H1 (cell line): ENCODE data around the gene RIT2. TPM values are rescaled to one million over a fixed set of nuclear protein-coding genes. Genes with fewer than 3 reads are reported as not detected.

Experiments
- CTCF ChIA-PET: fragments of 300-600 bp; sonication (Branson Sonifier 250); formaldehyde crosslinking; loops from one replicate; lab custom pipeline; 2021; ENCODE audit not compliant: partially characterized antibody; lab: Charles Lee
- POLR2A ChIA-PET: fragments of 300-600 bp; sonication (Branson Sonifier 250); formaldehyde crosslinking; loops from one replicate; lab custom pipeline; 2021; ENCODE audit warnings: inconsistent platforms; ENCODE audit not compliant: partially characterized antibody; lab: Charles Lee
- DNase-seq, 2 experiments: peaks; one replicate each; pipeline versions ENCODE4 v3.0.0 to v3.0.0-alpha.2; 2010 to 2022; ENCODE audit warnings: low spot score in 2 of 2, low read depth in 1 of 2, mixed read lengths in 1 of 2
- FAIRE-seq: peaks from 2 replicates; lab custom pipeline; 2011; peaks lifted over from hg19 to GRCh38; lab: Jason Lieb, UNC
- H2AFZ ChIP-seq: 2 replicates; pipeline ENCODE4 v1.8.1; 2012; ENCODE audit warnings: low read length, inconsistent platforms
- H2AK5ac ChIP-seq: 2 replicates; pipeline ENCODE4 v1.6.1; 2013; ENCODE audit warnings: low read depth, low read length
- H2BK120ac ChIP-seq: replicated peaks from 2 replicates; pipeline ENCODE3; 2013; ENCODE audit warnings: low read depth, low read length, inconsistent platforms
- H2BK12ac ChIP-seq: 2 replicates; pipeline ENCODE4 v1.6.1; 2013; ENCODE audit warnings: low read depth, low read length
- H2BK15ac ChIP-seq: 2 replicates; pipeline ENCODE4 v1.6.1; 2013; ENCODE audit warnings: low read length
- H2BK20ac ChIP-seq: 2 replicates; pipeline ENCODE4 v1.6.1; 2013; ENCODE audit warnings: low read length
- H2BK5ac ChIP-seq: 2 replicates; pipeline ENCODE4 v1.6.1; 2013; ENCODE audit warnings: low read depth, low read length
- H3K14ac ChIP-seq: 2 replicates; pipeline ENCODE4 v1.6.1; 2013; ENCODE audit warnings: inconsistent platforms; ENCODE audit not compliant: insufficient read length
- H3K18ac ChIP-seq: 2 replicates; pipeline ENCODE4 v1.6.1; 2013; ENCODE audit warnings: low read length; ENCODE audit errors: extremely low read depth
- H3K23ac ChIP-seq: 2 replicates; pipeline ENCODE4 v1.6.1; 2013; ENCODE audit warnings: inconsistent platforms; ENCODE audit not compliant: insufficient read length
- H3K23me2 ChIP-seq: 2 replicates; pipeline ENCODE4 v1.6.1; 2013; ENCODE audit warnings: low read depth, low read length
- H3K27ac ChIP-seq: 2 replicates; pipeline ENCODE4 v1.6.1; 2011; ENCODE audit warnings: low read depth, low read length, inconsistent platforms
- H3K27me3 ChIP-seq, 4 experiments: replicated peaks in 1 of 4; 1 replicate in 1 of 4; 2 replicates in 3 of 4; pipeline versions ENCODE4 v1.6.1 to v1.8.1; 2011 to 2013; ENCODE audit warnings: low read length in 3 of 4, mild to moderate bottlenecking in 3 of 4, inconsistent platforms in 2 of 4, mixed read lengths in 2 of 4, moderate library complexity in 1 of 4; ENCODE audit not compliant: control insufficient read depth in 3 of 4, insufficient read depth in 3 of 4; ENCODE audit errors: extremely low read depth in 1 of 4
- H3K36me3 ChIP-seq, 4 experiments: 2 replicates each; pipeline versions ENCODE4 v1.6.1 to v1.8.1; 2011 to 2013; ENCODE audit warnings: mild to moderate bottlenecking in 4 of 4, low read length in 3 of 4, moderate library complexity in 2 of 4, control low read depth in 1 of 4, inconsistent platforms in 1 of 4; ENCODE audit not compliant: insufficient read depth in 4 of 4, control insufficient read depth in 2 of 4
- H3K4ac ChIP-seq: replicated peaks from 2 replicates; pipeline ENCODE3; 2013; ENCODE audit warnings: low read length, low read depth, mixed read lengths, inconsistent platforms; ENCODE audit not compliant: insufficient read length
- H3K4me1 ChIP-seq, 4 experiments: replicated peaks in 1 of 4; 1 replicate in 1 of 4; 2 replicates in 3 of 4; pipeline versions ENCODE4 v1.6.1 to v1.8.1; 2011 to 2013; ENCODE audit warnings: low read length in 3 of 4, inconsistent platforms in 2 of 4, mixed read lengths in 1 of 4; ENCODE audit not compliant: insufficient read depth in 4 of 4, control insufficient read depth in 3 of 4
- H3K4me2 ChIP-seq, 2 experiments: 2 replicates each; pipeline versions ENCODE4 v1.6.1 to v1.8.1; 2011 to 2013; ENCODE audit warnings: low read depth in 2 of 2, low read length in 2 of 2, control low read depth in 1 of 2, inconsistent platforms in 1 of 2, mild to moderate bottlenecking in 1 of 2; ENCODE audit not compliant: insufficient read depth in 1 of 2
- H3K4me3 ChIP-seq, 4 experiments: fragments of 200-600, 300-600 bp in 1 of 4; sonication (generic), shearing (Covaris generic), sonication (Bioruptor Twin) in 1 of 4; 2 replicates each; pipeline versions ENCODE4 v1.5.1 to v1.8.1; 2011 to 2016; ENCODE audit warnings: low read length in 4 of 4, low read depth in 3 of 4, control low read depth in 2 of 4, inconsistent platforms in 2 of 4, mild to moderate bottlenecking in 2 of 4, mixed read lengths in 1 of 4, moderate library complexity in 1 of 4; ENCODE audit not compliant: insufficient read depth in 2 of 4; ENCODE audit errors: extremely low read depth in 1 of 4
- H3K56ac ChIP-seq: replicated peaks from 2 replicates; pipeline ENCODE3; 2013; ENCODE audit warnings: low read depth, mild to moderate bottlenecking, mixed read lengths, low read length, inconsistent platforms; ENCODE audit not compliant: insufficient read length
- H3K79me1 ChIP-seq: 2 replicates; pipeline ENCODE4 v1.6.1; 2013; ENCODE audit warnings: low read depth, low read length, control low read depth
- H3K79me2 ChIP-seq, 2 experiments: 2 replicates each; pipeline versions ENCODE4 v1.6.1 to v1.8.1; 2012 to 2013; ENCODE audit warnings: low read length in 2 of 2, mild to moderate bottlenecking in 2 of 2, inconsistent platforms in 1 of 2; ENCODE audit not compliant: insufficient read depth in 2 of 2, control insufficient read depth in 1 of 2
- H3K9ac ChIP-seq, 4 experiments: replicated peaks in 1 of 4; 1 replicate in 1 of 4; 2 replicates in 3 of 4; pipeline versions ENCODE4 v1.6.1 to v1.8.1; 2011 to 2013; ENCODE audit warnings: low read depth in 3 of 4, low read length in 3 of 4, control low read depth in 2 of 4, mild to moderate bottlenecking in 2 of 4, moderate library complexity in 2 of 4, inconsistent platforms in 1 of 4; ENCODE audit errors: extremely low read depth in 1 of 4
- H3K9me3 ChIP-seq, 2 experiments: 2 replicates each; pipeline versions ENCODE4 v1.6.1 to v1.8.1; 2012 to 2013; ENCODE audit warnings: mild to moderate bottlenecking in 2 of 2, moderate library complexity in 2 of 2, control low read depth in 1 of 2, inconsistent platforms in 1 of 2, low read depth in 1 of 2, low read length in 1 of 2, mixed read lengths in 1 of 2; ENCODE audit not compliant: insufficient read depth in 2 of 2
- H4K20me1 ChIP-seq, 2 experiments: replicated peaks in 1 of 2; 2 replicates each; pipeline versions ENCODE3 to v1.8.1; 2011 to 2013; ENCODE audit warnings: inconsistent platforms in 2 of 2, low read length in 2 of 2, mild to moderate bottlenecking in 1 of 2; ENCODE audit not compliant: insufficient read depth in 2 of 2, control insufficient read depth in 1 of 2
- H4K5ac ChIP-seq: 2 replicates; pipeline ENCODE4 v1.6.1; 2013; ENCODE audit warnings: low read length, low read depth, mixed read lengths, inconsistent platforms; ENCODE audit not compliant: insufficient read length
- H4K8ac ChIP-seq: 2 replicates; pipeline ENCODE4 v1.8.0; 2013; ENCODE audit warnings: mild to moderate bottlenecking, moderate library complexity, low read length, inconsistent platforms; ENCODE audit not compliant: insufficient read depth; ENCODE audit errors: extremely low read depth
- H4K91ac ChIP-seq: replicated peaks from 2 replicates; pipeline ENCODE3; 2013; ENCODE audit warnings: low read length, mixed read lengths, inconsistent platforms; ENCODE audit not compliant: insufficient read length
- CBX5 ChIP-seq: fragments of 300-800, 300-1000 bp; sonication (generic); IDR thresholded peaks from 2 replicates; pipeline ENCODE4 v1.7.1; 2016; ENCODE audit warnings: antibody characterized with exemption, low read length, low read depth
- EGR1 ChIP-seq: IDR thresholded peaks from 2 replicates; pipeline ENCODE4 v1.6.1; 2011; ENCODE audit warnings: low read depth, low read length, borderline replicate concordance
- GTF2F1 ChIP-seq: IDR thresholded peaks from 2 replicates; pipeline ENCODE4 v1.6.1; 2012; ENCODE audit warnings: low read depth, low read length, improper control_type of control experiment, borderline replicate concordance
- KDM4A ChIP-seq: IDR thresholded peaks from one replicate; pipeline ENCODE4 v1.7.1; 2012; ENCODE audit warnings: low read depth, mild to moderate bottlenecking, moderate library complexity, low read length, inconsistent platforms; ENCODE audit not compliant: severe bottlenecking
- POU5F1 ChIP-seq: IDR thresholded peaks from 2 replicates; pipeline ENCODE4 v1.6.1; 2011; ENCODE audit warnings: low read depth, mild to moderate bottlenecking, low read length, moderate library complexity
- RFX5 ChIP-seq: IDR thresholded peaks from 2 replicates; pipeline ENCODE4 v1.6.1; 2011; ENCODE audit warnings: low read depth, low read length, improper control_type of control experiment, borderline replicate concordance
- ZNF274 ChIP-seq: IDR thresholded peaks from 2 replicates; pipeline ENCODE4 v1.7.0; 2012; ENCODE audit warnings: low read length, borderline replicate concordance; ENCODE audit errors: extremely low read depth
- WGBS, 2 experiments: shearing (Covaris generic) in 1 of 2; methylation state at CpG; one replicate each; pipeline versions ENCODE4 v1.1.6 to v1.1.7; 2013 to 2015; ENCODE audit warnings: low lambda C conversion rate in 2 of 2, mixed read lengths in 2 of 2, inconsistent platforms in 1 of 2, low coverage in 1 of 2, missing lambda C conversion rate in 1 of 2; ENCODE audit not compliant: insufficient replicate concordance in 2 of 2, insufficient coverage in 1 of 2, insufficient read length in 1 of 2; ENCODE audit errors: extremely low coverage in 1 of 2, missing lambda C conversion rate in 1 of 2; 5-methylcytosine and 5-hydroxymethylcytosine counted together
- polyA plus RNA-seq, 7 experiments: library from polyadenylated mRNA; depleted of rRNA in 3 of 7; stranded (reverse) in 5 of 7; unstranded in 2 of 7; fragments of >200 nt in 5 of 7; fragments of 200-250 nt in 2 of 7; gene quantifications; 1 replicate in 5 of 7; 2 replicates in 1 of 7; 4 replicates in 1 of 7; pipeline versions ENCODE4 v1.2.1 to v1.2.3, GENCODE V29; 2011 to 2013; ENCODE audit warnings: missing spikeins in 2 of 7, mixed read lengths in 2 of 7
- total RNA-seq: library from RNA; stranded (reverse); fragmentation: NEBNext Ultra II Directional; extraction: Animal tissue kit (Norgen Biotek cat#: 25700); gene quantifications from 2 replicates; pipeline ENCODE4 v1.2.1, GENCODE V29; 2021

RIT2 gene
- total and polyA plus RNA-seq, 2 of the 8 experiments (the other 6 are each of a cell fraction or from before 2014, with no cell fraction given): 0.67 to 3.2 TPM

GRCh38 chr18:43161528-43161927 is 46.0 kb upstream of the RIT2 start:
- CTCF ChIA-PET: interaction anchor here (1.0 kb wide), 1 partner anchor 566 kb away, joined by 3 read pairs; no protein-coding TSS in a partner anchor
- Histone ChIP-seq H3K18ac (no peak overlapping the region), H3K79me2 (no peaks in the 10 kb centered on the region), H2BK15ac (no peak overlapping the region), H4K5ac (no peak overlapping the region), H3K9ac (no peak overlapping the region), H2AK5ac (no peak overlapping the region), H2AFZ (no peak overlapping the region), H3K14ac (no peak overlapping the region), H2BK5ac (no peak overlapping the region), H3K23me2 (no peaks in the 10 kb centered on the region), H3K23ac (no peak overlapping the region), H3K4me2 (no peak overlapping the region), H2BK20ac (no peak overlapping the region), H2BK120ac (no peak overlapping the region), H4K20me1 (no peaks in the 10 kb centered on the region), H3K27me3 (no peaks in the 10 kb centered on the region), H3K56ac (no peak overlapping the region), H4K91ac (no peak overlapping the region), H3K9me3 (peaks cover 10 to 22% of the 10 kb centered on the region in 2 experiments), H3K79me1 (no peaks in the 10 kb centered on the region), H3K4me1 (no peaks in the 10 kb centered on the region), H3K4ac (no peak overlapping the region), H3K4me3 (no peak overlapping the region), H2BK12ac (no peak overlapping the region), H3K36me3 (peaks cover 0 to 3% (median 1%) of the 10 kb centered on the region in 4 experiments; a peak in 3 of 8 replicates), H4K8ac (no peak overlapping the region), H3K27ac (no peak overlapping the region)
- DNase-seq (no peak), FAIRE-seq (no peak)
- WGBS, 2 experiments: 95% methylated on average over 1 of the region's 1 CpG; no CpG with 5 or more reads in 1 of the 2 experiments
- TF ChIP-seq ZNF274 (no peak), RFX5 (no peak), EGR1 (no peak), GTF2F1 (no peak), CBX5 (no peak), KDM4A (no peak), POU5F1 (no peak)
- POLR2A ChIA-PET: no interaction called here
